Testis (tissue), 3 donors: ENCODE measurements around the gene NPIPB2. TPM values are rescaled to one million over a fixed set of nuclear protein-coding genes. Genes with fewer than 3 reads are reported as not detected.
"Not testable (repeated sequence)": the region's sequence is repeated elsewhere in the genome, so short reads cannot be mapped to it uniquely, and the experiment has no call there.

Experiments
- DNase-seq: peaks from one replicate; pipeline ENCODE4 v3.0.0-alpha.2; 2019
- H3K27ac ChIP-seq, 2 donors: fragments of 200-600 bp; sonication (generic); one replicate each; pipeline ENCODE4 v1.5.1; 2019
- H3K27me3 ChIP-seq: fragments of 200-600 bp; sonication (generic); one replicate; pipeline ENCODE4 v1.5.1; 2019
- H3K36me3 ChIP-seq: fragments of 200-600 bp; sonication (generic); one replicate; pipeline ENCODE4 v1.5.1; 2017; ENCODE audit warnings: low read depth; ENCODE audit errors: missing control alignments
- H3K4me1 ChIP-seq: fragments of 200-600 bp; sonication (generic); one replicate; pipeline ENCODE4 v1.5.1; 2019
- H3K4me3 ChIP-seq, 2 donors: fragments of 200-600 bp; sonication (generic); one replicate each; pipeline ENCODE4 v1.5.1; 2017 to 2019
- H3K9me3 ChIP-seq: fragments of 200-600 bp; sonication (generic); one replicate; pipeline ENCODE4 v1.5.1; 2017
- CTCF ChIP-seq, 3 experiments: fragments of 450-650 bp in 2 of 3; fragments of 200-600 bp in 1 of 3; sonication (generic) in 1 of 3; IDR thresholded peaks; one replicate each; pipeline ENCODE4 v1.5.1; 2016 to 2019; ENCODE audit warnings: antibody characterized with exemption in 3 of 3, mild to moderate bottlenecking in 2 of 3, moderate library complexity in 1 of 3
- POLR2A ChIP-seq: fragments of 450-650 bp; IDR thresholded peaks from one replicate; pipeline ENCODE4 v1.6.1; 2017; ENCODE audit warnings: antibody characterized with exemption, mild to moderate bottlenecking, moderate library complexity
- WGBS, 2 donors: methylation state at CpG; one replicate each; pipeline ENCODE4 v1.1.5; 2018; 5-methylcytosine and 5-hydroxymethylcytosine counted together
- intact Hi-C: fragments of 100-400 bp; cut with DNase I; formaldehyde crosslinking; loops from one replicate; pipeline ENCODE4 v1.15.1; 2023; ENCODE audit warnings: low total_unique reads
- polyA plus RNA-seq: library from polyadenylated mRNA; stranded (reverse); fragments of 350-450 nt; fragmentation: Illumina TruSeq; extraction: RNeasy Lipid Tissue Mini Kit (QIAGEN cat#74804); gene quantifications from one replicate; pipeline ENCODE4 v1.2.3, GENCODE V29; 2014; ENCODE audit warnings: low read depth, low replicate concordance; ENCODE audit not compliant: insufficient read depth
- total RNA-seq, 2 donors: library from RNA; depleted of rRNA; stranded (reverse); fragments of >200 nt; gene quantifications; one replicate each; pipeline ENCODE4 v1.2.3, GENCODE V29; 2016

Gene NPIPB2
- total and polyA plus RNA-seq, 3 donors from 2014 or later: 23.9 to 30.6 (median 28.7) TPM

- intact Hi-C loops: no loop called here
- no peaks in the 10 kb centered on the region for H3K9me3 ChIP-seq
- H3K36me3 ChIP-seq: no peaks in the 10 kb centered on the region
- H3K4me1 ChIP-seq: peaks cover 10% of the 10 kb centered on the region
- H3K4me3 ChIP-seq: no peak overlapping the region
- H3K27ac ChIP-seq: no peak overlapping the region
- no peak for TF ChIP-seq CTCF (IDR thresholded peaks at IDR 0.05)
- WGBS, 2 donors: 86 to 87% methylated on average over 17 of the region's 17 CpGs
- H3K27me3 ChIP-seq: no peaks in the 10 kb centered on the region
- no peak for DNase-seq
Observed at GRCh38 chr16:11967195-11967911, 25.5 kb upstream of the NPIPB2 start.

DNA sequence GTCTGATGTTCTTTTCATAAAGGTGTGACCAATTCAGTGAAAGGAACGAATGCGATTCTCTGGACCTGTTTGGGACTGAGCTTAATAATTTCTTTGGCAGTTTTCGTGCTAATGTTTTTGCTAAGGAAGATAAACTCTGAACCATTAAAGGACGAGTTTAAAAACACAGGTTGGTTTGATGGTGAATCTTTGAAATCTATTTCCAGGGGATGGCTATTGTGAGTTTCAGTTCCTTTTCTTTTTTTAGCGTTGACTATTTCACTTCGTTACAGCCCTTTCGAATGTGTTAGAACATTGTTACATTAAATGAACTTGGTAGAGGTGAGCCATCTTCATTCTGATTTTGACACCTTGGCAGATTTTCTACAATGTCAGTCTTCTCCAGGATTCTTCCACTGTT lies 24.3 kb upstream of the NPIPB2 start:
- intact Hi-C loops: no loop called here
- H3K27ac ChIP-seq: peak overlapping the region in 1 of 2 donors; percentile 5
- H3K4me3 ChIP-seq: no peak overlapping the region
- no peak for DNase-seq
- no peaks in the 10 kb centered on the region for H3K9me3 ChIP-seq
- 49 to 60% methylated on average over 7 of the region's 7 CpGs for WGBS, 2 donors
- no peaks in the 10 kb centered on the region for H3K27me3 ChIP-seq
- H3K36me3 ChIP-seq: no peaks in the 10 kb centered on the region
- TF ChIP-seq POLR2A (no peak), CTCF (IDR thresholded peaks at IDR 0.05) (no peak)
- peaks cover 10% of the 10 kb centered on the region for H3K4me1 ChIP-seq

GRCh38 chr16:11964761-11965551 lies 23.1 kb upstream of the NPIPB2 start, which contains the start of gene TNFRSF17:
TNFRSF17 (plus strand) TSS chr16:11965210; CDS start chr16:11965325, 115 bp downstream.
- no peak for TF ChIP-seq POLR2A
- no peak for TF ChIP-seq CTCF (IDR thresholded peaks at IDR 0.05)
- intact Hi-C loops: no loop called here
- H3K27me3 ChIP-seq: no peaks in the 10 kb centered on the region
- DNase-seq: peak; percentile 71
- no peaks in the 10 kb centered on the region for H3K36me3 ChIP-seq
- 40 to 67% methylated on average over 9 of the region's 9 CpGs for WGBS, 2 donors
- no peaks in the 10 kb centered on the region for H3K9me3 ChIP-seq
- H3K4me1 ChIP-seq: peaks cover 10% of the 10 kb centered on the region
- H3K27ac ChIP-seq: peak within 1 kb of the TSS; percentile 63 to 84
- no peak within 1 kb of the TSS for H3K4me3 ChIP-seq

GRCh38 chr16:11963706-11964105 lies 21.9 kb upstream of the NPIPB2 start:
- H3K4me3 ChIP-seq: no peak overlapping the region
- no peak for DNase-seq
- no peak for TF ChIP-seq CTCF (IDR thresholded peaks at IDR 0.05)
- TF ChIP-seq POLR2A: no peak
- intact Hi-C loops: no loop called here
- 93 to 97% methylated on average over 6 of the region's 6 CpGs for WGBS, 2 donors
- H3K9me3 ChIP-seq: no peaks in the 10 kb centered on the region
- peaks cover 10% of the 10 kb centered on the region for H3K4me1 ChIP-seq
- H3K27me3 ChIP-seq: no peaks in the 10 kb centered on the region
- H3K36me3 ChIP-seq: no peaks in the 10 kb centered on the region
- H3K27ac ChIP-seq: no peak overlapping the region

GRCh38 chr16:11962978-11963377 lies 21.1 kb upstream of the NPIPB2 start:
- WGBS, 2 donors: 89 to 94% methylated on average over 11 of the region's 11 CpGs
- intact Hi-C loops, DNase-seq: not testable (repeated sequence)

GRCh38 chr16:11962457-11962856 lies 20.6 kb upstream of the NPIPB2 start:
- H3K4me3 ChIP-seq, H3K27me3 ChIP-seq, intact Hi-C loops, H3K9me3 ChIP-seq, DNase-seq, H3K27ac ChIP-seq, H3K4me1 ChIP-seq, H3K36me3 ChIP-seq: not testable (repeated sequence)
- WGBS, 2 donors: 82 to 84% methylated on average over 5 of the region's 5 CpGs

More at GRCh38 chr16:11962978-11963377, 21.1 kb upstream of the NPIPB2 start:
- H3K36me3 ChIP-seq, H3K4me1 ChIP-seq, H3K9me3 ChIP-seq, H3K4me3 ChIP-seq, H3K27ac ChIP-seq, H3K27me3 ChIP-seq: not testable (repeated sequence)
